Measurements from ENCODE around the gene CYB561D2. TPM values are rescaled to one million over a fixed set of nuclear protein-coding genes. Genes with fewer than 3 reads are reported as not detected.
A peak's percentile ranks its signal among the peaks of the same experiment; 100 is the strongest.

Gene CYB561D2
- total and polyA plus RNA-seq, 10 of the 15 experiments (the other 5 are each of a cell fraction or from before 2014, with no cell fraction given), result 7.6 to 39.2 (median 18.8) TPM

DNA sequence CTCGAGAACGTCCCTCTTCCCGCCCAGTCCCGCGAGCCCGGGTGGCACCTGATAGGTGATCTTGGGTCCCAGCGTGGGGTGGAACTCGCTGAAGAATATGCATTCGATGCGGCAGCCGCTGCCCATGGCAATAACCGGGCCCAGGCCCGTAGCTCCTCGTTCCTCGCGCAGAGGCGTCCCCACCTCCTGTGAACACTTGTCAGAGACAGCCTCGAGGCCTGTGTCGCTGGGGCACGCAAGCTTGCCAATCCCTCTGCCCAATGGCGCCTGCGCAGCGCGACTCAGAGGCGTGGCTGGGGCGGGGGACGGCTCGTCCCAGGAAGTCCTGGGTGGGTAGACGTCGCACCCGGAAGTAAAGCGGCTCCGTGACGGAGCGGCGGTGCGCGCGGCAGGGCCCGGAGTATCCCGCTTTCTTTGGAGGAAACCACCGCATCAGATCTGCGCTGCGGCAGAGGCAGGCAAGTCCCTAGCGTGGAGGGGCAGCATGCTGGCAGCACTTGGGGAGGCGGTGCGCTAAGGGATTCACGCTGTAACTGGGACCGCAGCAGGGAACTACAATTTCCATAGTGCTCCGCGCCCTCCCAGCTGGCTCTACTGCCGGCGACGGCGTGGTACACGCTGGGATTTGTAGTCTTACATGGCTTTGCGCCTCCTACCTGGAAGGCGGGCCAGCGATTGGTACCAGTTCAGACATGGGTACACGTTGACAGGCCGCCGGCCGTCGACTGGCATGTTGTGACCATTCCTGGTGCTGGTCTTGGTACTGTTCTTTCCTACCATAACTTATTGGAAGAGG, at the start of gene CYB561D2, which contains the start of gene NPRL2 (continued):
- TF ChIP-seq, protein P1, sequence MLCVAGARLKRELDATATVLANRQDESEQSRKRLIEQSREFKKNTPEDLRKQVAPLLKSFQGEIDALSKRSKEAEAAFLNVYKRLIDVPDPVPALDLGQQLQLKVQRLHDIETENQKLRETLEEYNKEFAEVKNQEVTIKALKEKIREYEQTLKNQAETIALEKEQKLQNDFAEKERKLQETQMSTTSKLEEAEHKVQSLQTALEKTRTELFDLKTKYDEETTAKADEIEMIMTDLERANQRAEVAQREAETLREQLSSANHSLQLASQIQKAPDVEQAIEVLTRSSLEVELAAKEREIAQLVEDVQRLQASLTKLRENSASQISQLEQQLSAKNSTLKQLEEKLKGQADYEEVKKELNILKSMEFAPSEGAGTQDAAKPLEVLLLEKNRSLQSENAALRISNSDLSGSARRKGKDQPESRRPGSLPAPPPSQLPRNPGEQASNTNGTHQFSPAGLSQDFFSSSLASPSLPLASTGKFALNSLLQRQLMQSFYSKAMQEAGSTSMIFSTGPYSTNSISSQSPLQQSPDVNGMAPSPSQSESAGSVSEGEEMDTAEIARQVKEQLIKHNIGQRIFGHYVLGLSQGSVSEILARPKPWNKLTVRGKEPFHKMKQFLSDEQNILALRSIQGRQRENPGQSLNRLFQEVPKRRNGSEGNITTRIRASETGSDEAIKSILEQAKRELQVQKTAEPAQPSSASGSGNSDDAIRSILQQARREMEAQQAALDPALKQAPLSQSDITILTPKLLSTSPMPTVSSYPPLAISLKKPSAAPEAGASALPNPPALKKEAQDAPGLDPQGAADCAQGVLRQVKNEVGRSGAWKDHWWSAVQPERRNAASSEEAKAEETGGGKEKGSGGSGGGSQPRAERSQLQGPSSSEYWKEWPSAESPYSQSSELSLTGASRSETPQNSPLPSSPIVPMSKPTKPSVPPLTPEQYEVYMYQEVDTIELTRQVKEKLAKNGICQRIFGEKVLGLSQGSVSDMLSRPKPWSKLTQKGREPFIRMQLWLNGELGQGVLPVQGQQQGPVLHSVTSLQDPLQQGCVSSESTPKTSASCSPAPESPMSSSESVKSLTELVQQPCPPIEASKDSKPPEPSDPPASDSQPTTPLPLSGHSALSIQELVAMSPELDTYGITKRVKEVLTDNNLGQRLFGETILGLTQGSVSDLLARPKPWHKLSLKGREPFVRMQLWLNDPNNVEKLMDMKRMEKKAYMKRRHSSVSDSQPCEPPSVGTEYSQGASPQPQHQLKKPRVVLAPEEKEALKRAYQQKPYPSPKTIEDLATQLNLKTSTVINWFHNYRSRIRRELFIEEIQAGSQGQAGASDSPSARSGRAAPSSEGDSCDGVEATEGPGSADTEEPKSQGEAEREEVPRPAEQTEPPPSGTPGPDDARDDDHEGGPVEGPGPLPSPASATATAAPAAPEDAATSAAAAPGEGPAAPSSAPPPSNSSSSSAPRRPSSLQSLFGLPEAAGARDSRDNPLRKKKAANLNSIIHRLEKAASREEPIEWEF (IDR thresholded peaks at IDR 0.05; ENCODE audit: insufficient replicate concordance, low read depth, low read length), result peak; percentile 50
- TF ChIP-seq FOS (IDR thresholded peaks at IDR 0.05; ENCODE audit: borderline replicate concordance, extremely low read depth, insufficient read length) (no peak), TARDBP (IDR thresholded peaks at IDR 0.05; ENCODE audit: borderline replicate concordance) (peak; percentile 98), ATF7 (IDR thresholded peaks at IDR 0.05; ENCODE audit: low read depth) (no peak; the same call in none of the 2 replicates), POU2F2 (IDR thresholded peaks at IDR 0.05; ENCODE audit: borderline replicate concordance, low read depth, low read length) (peak; percentile 69; the same call in 1 of the 3 replicates), NR2F1 (conservative IDR thresholded peaks at IDR 0.05) (no peak), LARP7 (IDR thresholded peaks at IDR 0.05) (peak; percentile 92), IRF4 (IDR thresholded peaks at IDR 0.05; ENCODE audit: low read depth, low read length) (no peak), CBX3 (IDR thresholded peaks at IDR 0.05; ENCODE audit: borderline replicate concordance, low read depth) (no peak), SUZ12 (IDR thresholded peaks at IDR 0.05; ENCODE audit: unreplicated experiment) (no peak), ZSCAN29 (IDR thresholded peaks at IDR 0.05) (no peak), NFYB (IDR thresholded peaks at IDR 0.05; ENCODE audit: insufficient read depth, low read depth, low read length) (no peak), GATAD2B (conservative IDR thresholded peaks at IDR 0.05; ENCODE audit: low read depth) (peak; percentile 95)
- TF ChIP-seq, protein P2, sequence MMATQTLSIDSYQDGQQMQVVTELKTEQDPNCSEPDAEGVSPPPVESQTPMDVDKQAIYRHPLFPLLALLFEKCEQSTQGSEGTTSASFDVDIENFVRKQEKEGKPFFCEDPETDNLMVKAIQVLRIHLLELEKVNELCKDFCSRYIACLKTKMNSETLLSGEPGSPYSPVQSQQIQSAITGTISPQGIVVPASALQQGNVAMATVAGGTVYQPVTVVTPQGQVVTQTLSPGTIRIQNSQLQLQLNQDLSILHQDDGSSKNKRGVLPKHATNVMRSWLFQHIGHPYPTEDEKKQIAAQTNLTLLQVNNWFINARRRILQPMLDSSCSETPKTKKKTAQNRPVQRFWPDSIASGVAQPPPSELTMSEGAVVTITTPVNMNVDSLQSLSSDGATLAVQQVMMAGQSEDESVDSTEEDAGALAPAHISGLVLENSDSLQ (IDR thresholded peaks at IDR 0.05), result 0 out of 2 replicates have a peak, but pooled peaks have one; percentile 57
- TF ChIP-seq, protein P3, sequence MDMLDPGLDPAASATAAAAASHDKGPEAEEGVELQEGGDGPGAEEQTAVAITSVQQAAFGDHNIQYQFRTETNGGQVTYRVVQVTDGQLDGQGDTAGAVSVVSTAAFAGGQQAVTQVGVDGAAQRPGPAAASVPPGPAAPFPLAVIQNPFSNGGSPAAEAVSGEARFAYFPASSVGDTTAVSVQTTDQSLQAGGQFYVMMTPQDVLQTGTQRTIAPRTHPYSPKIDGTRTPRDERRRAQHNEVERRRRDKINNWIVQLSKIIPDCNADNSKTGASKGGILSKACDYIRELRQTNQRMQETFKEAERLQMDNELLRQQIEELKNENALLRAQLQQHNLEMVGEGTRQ (IDR thresholded peaks at IDR 0.05; ENCODE audit: borderline replicate concordance, low read depth, low read length), result no peak
- TF ChIP-seq, protein P4, sequence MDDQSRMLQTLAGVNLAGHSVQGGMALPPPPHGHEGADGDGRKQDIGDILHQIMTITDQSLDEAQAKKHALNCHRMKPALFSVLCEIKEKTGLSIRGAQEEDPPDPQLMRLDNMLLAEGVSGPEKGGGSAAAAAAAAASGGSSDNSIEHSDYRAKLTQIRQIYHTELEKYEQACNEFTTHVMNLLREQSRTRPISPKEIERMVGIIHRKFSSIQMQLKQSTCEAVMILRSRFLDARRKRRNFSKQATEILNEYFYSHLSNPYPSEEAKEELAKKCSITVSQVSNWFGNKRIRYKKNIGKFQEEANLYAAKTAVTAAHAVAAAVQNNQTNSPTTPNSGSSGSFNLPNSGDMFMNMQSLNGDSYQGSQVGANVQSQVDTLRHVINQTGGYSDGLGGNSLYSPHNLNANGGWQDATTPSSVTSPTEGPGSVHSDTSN (IDR thresholded peaks at IDR 0.05; ENCODE audit: insufficient replicate concordance, low read depth, low read length), result peak; percentile 47
- TF ChIP-seq, protein P5, sequence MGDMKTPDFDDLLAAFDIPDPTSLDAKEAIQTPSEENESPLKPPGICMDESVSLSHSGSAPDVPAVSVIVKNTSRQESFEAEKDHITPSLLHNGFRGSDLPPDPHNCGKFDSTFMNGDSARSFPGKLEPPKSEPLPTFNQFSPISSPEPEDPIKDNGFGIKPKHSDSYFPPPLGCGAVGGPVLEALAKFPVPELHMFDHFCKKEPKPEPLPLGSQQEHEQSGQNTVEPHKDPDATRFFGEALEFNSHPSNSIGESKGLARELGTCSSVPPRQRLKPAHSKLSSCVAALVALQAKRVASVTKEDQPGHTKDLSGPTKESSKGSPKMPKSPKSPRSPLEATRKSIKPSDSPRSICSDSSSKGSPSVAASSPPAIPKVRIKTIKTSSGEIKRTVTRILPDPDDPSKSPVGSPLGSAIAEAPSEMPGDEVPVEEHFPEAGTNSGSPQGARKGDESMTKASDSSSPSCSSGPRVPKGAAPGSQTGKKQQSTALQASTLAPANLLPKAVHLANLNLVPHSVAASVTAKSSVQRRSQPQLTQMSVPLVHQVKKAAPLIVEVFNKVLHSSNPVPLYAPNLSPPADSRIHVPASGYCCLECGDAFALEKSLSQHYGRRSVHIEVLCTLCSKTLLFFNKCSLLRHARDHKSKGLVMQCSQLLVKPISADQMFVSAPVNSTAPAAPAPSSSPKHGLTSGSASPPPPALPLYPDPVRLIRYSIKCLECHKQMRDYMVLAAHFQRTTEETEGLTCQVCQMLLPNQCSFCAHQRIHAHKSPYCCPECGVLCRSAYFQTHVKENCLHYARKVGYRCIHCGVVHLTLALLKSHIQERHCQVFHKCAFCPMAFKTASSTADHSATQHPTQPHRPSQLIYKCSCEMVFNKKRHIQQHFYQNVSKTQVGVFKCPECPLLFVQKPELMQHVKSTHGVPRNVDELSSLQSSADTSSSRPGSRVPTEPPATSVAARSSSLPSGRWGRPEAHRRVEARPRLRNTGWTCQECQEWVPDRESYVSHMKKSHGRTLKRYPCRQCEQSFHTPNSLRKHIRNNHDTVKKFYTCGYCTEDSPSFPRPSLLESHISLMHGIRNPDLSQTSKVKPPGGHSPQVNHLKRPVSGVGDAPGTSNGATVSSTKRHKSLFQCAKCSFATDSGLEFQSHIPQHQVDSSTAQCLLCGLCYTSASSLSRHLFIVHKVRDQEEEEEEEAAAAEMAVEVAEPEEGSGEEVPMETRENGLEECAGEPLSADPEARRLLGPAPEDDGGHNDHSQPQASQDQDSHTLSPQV (IDR thresholded peaks at IDR 0.05), result no peak

Measured in GM12878 (cell line).